Type B pancreatic cell (in vitro differentiated cells): Measurements from ENCODE around the gene NOTCH3. TPM values are rescaled to one million over a fixed set of nuclear protein-coding genes. Genes with fewer than 3 reads are reported as not detected.

Source experiments
- DNase-seq: peaks from one replicate; pipeline ENCODE4 v3.0.0; 2021; ENCODE audit warnings: mixed read lengths; ENCODE audit not compliant: unreplicated experiment; ENCODE audit errors: extremely low spot score
- H3K27ac Mint-ChIP-seq: 2 replicates; pipeline ENCODE4 v1.8.0; 2021; ENCODE audit warnings: mild to moderate bottlenecking, mixed read lengths
- H3K27me3 Mint-ChIP-seq: 2 replicates; pipeline ENCODE4 v1.8.0; 2021; ENCODE audit warnings: mixed read lengths
- H3K36me3 Mint-ChIP-seq: 2 replicates; pipeline ENCODE4 v1.8.0; 2021; ENCODE audit warnings: mixed read lengths
- H3K4me1 Mint-ChIP-seq: one replicate; pipeline ENCODE4 v1.8.0; 2021; ENCODE audit warnings: mixed read lengths; ENCODE audit not compliant: unreplicated experiment
- H3K4me3 Mint-ChIP-seq: 2 replicates; pipeline ENCODE4 v1.8.0; 2021; ENCODE audit warnings: mild to moderate bottlenecking, mixed read lengths
- H3K9me3 Mint-ChIP-seq: 2 replicates; pipeline ENCODE4 v1.8.0; 2021; ENCODE audit warnings: mixed read lengths
- CTCF ChIP-seq: fragments of 200-600 bp; sonication (generic); conservative IDR thresholded peaks from 2 replicates; pipeline ENCODE4 v1.5.0; 2021; ENCODE audit warnings: antibody characterized with exemption, mild to moderate bottlenecking
- microRNA-seq: library from miRNA; unstranded; fragments of <30 nt; microRNA quantifications from one replicate; pipeline ENCODE4, GENCODE V29; 2020
- total RNA-seq: library from RNA; stranded (reverse); gene quantifications from 2 replicates; pipeline ENCODE4 v1.2.1, GENCODE V29; 2021; ENCODE audit warnings: low replicate concordance

The NOTCH3 gene
- total RNA-seq, 1 donor from 2014 or later: 119 TPM

DNA sequence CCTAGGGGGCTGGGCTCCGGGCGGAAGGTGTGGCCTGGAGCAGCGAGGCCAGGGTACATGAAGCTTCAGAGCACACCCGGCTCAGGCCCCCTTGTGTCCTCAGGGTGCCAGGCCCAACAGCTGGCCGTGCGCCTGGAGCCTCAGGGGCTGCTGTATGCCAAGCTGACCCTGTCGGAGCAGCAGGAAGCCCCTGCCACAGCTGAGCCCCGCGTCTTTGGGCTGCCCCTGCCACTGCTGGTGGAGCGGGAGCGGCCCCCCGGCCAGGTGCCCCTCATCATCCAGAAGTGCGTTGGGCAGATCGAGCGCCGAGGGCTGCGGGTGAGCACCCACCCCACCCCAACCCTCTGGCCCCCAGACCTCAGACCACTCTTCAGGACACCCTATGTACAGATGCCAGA is 90.4 kb downstream of the NOTCH3 start:
- H3K27ac Mint-ChIP-seq: no peak overlapping the region
- no peak for TF ChIP-seq CTCF
- H3K36me3 Mint-ChIP-seq: peaks cover 10% of the 10 kb centered on the region
- no peaks in the 10 kb centered on the region for H3K9me3 Mint-ChIP-seq
- peaks cover 15% of the 10 kb centered on the region for H3K4me1 Mint-ChIP-seq
- H3K4me3 Mint-ChIP-seq: no peak overlapping the region
- peaks cover 2% of the 10 kb centered on the region for H3K27me3 Mint-ChIP-seq
- DNase-seq: no peak

- peaks cover 10% of the 10 kb centered on the region for H3K36me3 Mint-ChIP-seq
- no peak for TF ChIP-seq CTCF
These were observed 90.9 kb downstream of the NOTCH3 start for GRCh38 chr19:15109768-15110417.

More at GRCh38 chr19:15109768-15110417, 90.9 kb downstream of the NOTCH3 start:
- no peak overlapping the region for H3K27ac Mint-ChIP-seq
- peaks cover 2% of the 10 kb centered on the region for H3K27me3 Mint-ChIP-seq
- peaks cover 15% of the 10 kb centered on the region for H3K4me1 Mint-ChIP-seq
- no peaks in the 10 kb centered on the region for H3K9me3 Mint-ChIP-seq
- H3K4me3 Mint-ChIP-seq: no peak overlapping the region
- no peak for DNase-seq

Small RNA genes within 50 kb of the gene (microRNA-seq; reads per million reads assigned to microRNA genes)
- 1.1 reads per million for gene MIR6795

Other genes with a start within 250 kb of the NOTCH3 start
- 6.4 and 15.2 TPM in 2 replicates for gene SLC1A6, start 221.1 kb downstream of the NOTCH3 start, total RNA-seq
- gene CASP14, start 151.5 kb downstream of the NOTCH3 start, total RNA-seq: not detected in 2 replicates
- gene OR1I1, start 118.8 kb downstream of the NOTCH3 start, total RNA-seq: not detected in 2 replicates
- gene SYDE1, start 93.6 kb downstream of the NOTCH3 start, total RNA-seq: 7.3 and 23.7 TPM in 2 replicates
- 5.1 and 9.4 TPM in 2 replicates for gene EPHX3, start 31.5 kb upstream of the NOTCH3 start, total RNA-seq
- 108 and 123 TPM in 2 replicates for gene BRD4, start 131.5 kb upstream of the NOTCH3 start, total RNA-seq
- 34.8 and 37.0 TPM in 2 replicates for gene AKAP8, start 178.8 kb upstream of the NOTCH3 start, total RNA-seq
- 104 and 166 TPM in 2 replicates for gene AKAP8L, start 218.0 kb upstream of the NOTCH3 start, total RNA-seq
- gene WIZ, start 249.0 kb upstream of the NOTCH3 start, total RNA-seq: 37.3 and 45.8 TPM in 2 replicates